SU-DHL-6 (cell line): ENCODE results near the gene GPBP1L1.
A peak's percentile ranks its signal among the peaks of the same experiment; 100 is the strongest.

ENCODE experiments used
- H2AFZ ChIP-seq: fragments of 200-600 bp; sonication (generic); 2 replicates; pipeline ENCODE4 v1.6.1; 2014; ENCODE audit warnings: low read depth, mild to moderate bottlenecking, moderate library complexity, mixed read lengths, antibody characterized with exemption, low read length; ENCODE audit not compliant: severe bottlenecking
- H3F3A ChIP-seq: fragments of 200-600 bp; shearing (Covaris generic); 2 replicates; pipeline ENCODE4 v1.6.0; 2016; ENCODE audit warnings: antibody characterized with exemption, mild to moderate bottlenecking; ENCODE audit not compliant: insufficient read depth
- H3K27ac ChIP-seq: fragments of 200-600 bp; sonication (generic); 2 replicates; pipeline ENCODE4 v1.5.1; 2016; ENCODE audit warnings: low read depth, mild to moderate bottlenecking, low read length, moderate library complexity, mixed read lengths
- H3K27me3 ChIP-seq: fragments of 200-600 bp; sonication (generic), shearing (Covaris generic); 2 replicates; pipeline ENCODE4 v1.6.0; 2014; ENCODE audit warnings: mild to moderate bottlenecking, low read length
- H3K36me3 ChIP-seq: fragments of 200-600 bp; sonication (generic); 2 replicates; pipeline ENCODE4 v1.6.1; 2014; ENCODE audit warnings: mild to moderate bottlenecking, low read length, mixed read lengths
- H3K4me2 ChIP-seq: fragments of 300-600, 200-600 bp; shearing (Covaris generic), sonication (generic); 2 replicates; pipeline ENCODE4 v1.6.0; 2014; ENCODE audit warnings: low read length, low read depth, mild to moderate bottlenecking; ENCODE audit not compliant: poor library complexity, severe bottlenecking
- H3K4me3 ChIP-seq: fragments of 200-600 bp; sonication (generic); 2 replicates; pipeline ENCODE4 v1.5.1; 2014; ENCODE audit warnings: antibody characterized with exemption, low read length, mild to moderate bottlenecking, mixed read lengths; ENCODE audit not compliant: insufficient read depth, poor library complexity, severe bottlenecking
- H3K79me2 ChIP-seq: fragments of 200-600 bp; sonication (generic); 2 replicates; pipeline ENCODE4 v1.6.1; 2014; ENCODE audit warnings: mild to moderate bottlenecking, low read length, moderate library complexity; ENCODE audit not compliant: insufficient read depth
- H3K9ac ChIP-seq: fragments of 200-600 bp; sonication (generic); 2 replicates; pipeline ENCODE4 v1.7.0; 2014; ENCODE audit warnings: mild to moderate bottlenecking, low read length
- H3K9me2 ChIP-seq: fragments of 200-600 bp; sonication (generic); replicated peaks from 2 replicates; pipeline ENCODE4 v1.6.1; 2014; ENCODE audit warnings: low read length; ENCODE audit not compliant: insufficient read depth
- H3K9me3 ChIP-seq: fragments of 200-600 bp; sonication (generic); 2 replicates; pipeline ENCODE4 v1.6.1; 2014; ENCODE audit warnings: low read length, mixed read lengths; ENCODE audit not compliant: insufficient read depth
- H4K20me1 ChIP-seq: fragments of 200-600 bp; sonication (generic); 2 replicates; pipeline ENCODE4 v1.6.1; 2014; ENCODE audit warnings: low read depth, mild to moderate bottlenecking, antibody characterized with exemption, low read length, moderate library complexity, mixed read lengths
- EZH2phosphoT487 ChIP-seq: fragments of 200-600 bp; sonication (generic), shearing (Covaris generic); conservative IDR thresholded peaks from 2 replicates; pipeline ENCODE4 v1.6.1; 2018; ENCODE audit warnings: mild to moderate bottlenecking, antibody characterized with exemption, low read length, moderate library complexity, mixed read lengths
- TF ChIP-seq, protein P1 (sequence below): fragments of 200-600 bp; sonication (generic); IDR thresholded peaks from one replicate; pipeline ENCODE4 v1.5.1; 2017; ENCODE audit warnings: antibody characterized with exemption, mild to moderate bottlenecking, low read length, moderate library complexity; ENCODE audit not compliant: insufficient read depth, poor library complexity, severe bottlenecking

The GPBP1L1 gene

DNA sequence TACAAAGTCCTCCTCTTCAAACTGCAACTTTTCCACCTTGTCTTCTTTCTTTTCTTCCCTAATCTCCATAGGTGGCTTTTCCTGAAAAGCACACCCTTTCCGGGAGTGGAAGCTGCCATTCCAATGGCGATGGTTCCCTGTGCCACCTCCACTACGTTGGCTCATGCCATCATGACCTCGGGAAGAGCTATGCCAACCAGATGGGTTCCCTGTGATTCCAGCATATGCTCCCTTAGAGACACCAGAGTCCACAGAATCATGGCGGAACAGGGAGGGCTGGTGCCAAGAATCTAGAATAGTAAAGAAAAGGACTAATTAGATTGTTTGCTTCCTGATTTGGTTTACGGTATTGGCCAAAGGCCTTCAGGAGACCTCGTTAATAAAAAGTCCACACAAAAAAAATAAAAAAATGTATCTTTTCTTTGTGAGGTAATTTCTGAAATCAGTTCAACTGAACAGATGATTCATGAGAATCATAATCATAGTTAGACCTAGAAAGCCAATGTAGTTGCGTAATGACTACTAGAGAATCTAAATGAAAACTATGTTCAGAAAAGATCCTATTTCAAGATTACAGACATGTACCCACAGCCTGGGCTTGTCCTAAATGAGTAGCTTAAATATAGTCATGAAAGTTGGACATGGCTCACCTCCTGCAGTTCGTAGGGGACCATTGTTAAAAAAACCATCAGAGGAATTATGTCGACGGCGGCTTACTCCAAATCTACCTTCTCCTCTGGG lies 31.6 kb downstream of the GPBP1L1 start:
- TF ChIP-seq EZH2phosphoT487: no peak
- TF ChIP-seq, protein P1, sequence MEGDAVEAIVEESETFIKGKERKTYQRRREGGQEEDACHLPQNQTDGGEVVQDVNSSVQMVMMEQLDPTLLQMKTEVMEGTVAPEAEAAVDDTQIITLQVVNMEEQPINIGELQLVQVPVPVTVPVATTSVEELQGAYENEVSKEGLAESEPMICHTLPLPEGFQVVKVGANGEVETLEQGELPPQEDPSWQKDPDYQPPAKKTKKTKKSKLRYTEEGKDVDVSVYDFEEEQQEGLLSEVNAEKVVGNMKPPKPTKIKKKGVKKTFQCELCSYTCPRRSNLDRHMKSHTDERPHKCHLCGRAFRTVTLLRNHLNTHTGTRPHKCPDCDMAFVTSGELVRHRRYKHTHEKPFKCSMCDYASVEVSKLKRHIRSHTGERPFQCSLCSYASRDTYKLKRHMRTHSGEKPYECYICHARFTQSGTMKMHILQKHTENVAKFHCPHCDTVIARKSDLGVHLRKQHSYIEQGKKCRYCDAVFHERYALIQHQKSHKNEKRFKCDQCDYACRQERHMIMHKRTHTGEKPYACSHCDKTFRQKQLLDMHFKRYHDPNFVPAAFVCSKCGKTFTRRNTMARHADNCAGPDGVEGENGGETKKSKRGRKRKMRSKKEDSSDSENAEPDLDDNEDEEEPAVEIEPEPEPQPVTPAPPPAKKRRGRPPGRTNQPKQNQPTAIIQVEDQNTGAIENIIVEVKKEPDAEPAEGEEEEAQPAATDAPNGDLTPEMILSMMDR: no peak
- H3K9me2 ChIP-seq: no peaks in the 10 kb centered on the region
- no peaks in the 10 kb centered on the region; the same call in 1 of the 2 replicates for H3F3A ChIP-seq
- H4K20me1 ChIP-seq: no peaks in the 10 kb centered on the region
- H3K36me3 ChIP-seq: peaks cover 68% of the 10 kb centered on the region
- H3K27me3 ChIP-seq: no peaks in the 10 kb centered on the region
- H3K9ac ChIP-seq: no peak overlapping the region
- no peak overlapping the region for H3K4me3 ChIP-seq
- no peak overlapping the region for H2AFZ ChIP-seq
- no peak overlapping the region for H3K27ac ChIP-seq
- H3K4me2 ChIP-seq: no peak overlapping the region
- H3K79me2 ChIP-seq: peaks cover 37% of the 10 kb centered on the region
- H3K9me3 ChIP-seq: no peaks in the 10 kb centered on the region

DNA sequence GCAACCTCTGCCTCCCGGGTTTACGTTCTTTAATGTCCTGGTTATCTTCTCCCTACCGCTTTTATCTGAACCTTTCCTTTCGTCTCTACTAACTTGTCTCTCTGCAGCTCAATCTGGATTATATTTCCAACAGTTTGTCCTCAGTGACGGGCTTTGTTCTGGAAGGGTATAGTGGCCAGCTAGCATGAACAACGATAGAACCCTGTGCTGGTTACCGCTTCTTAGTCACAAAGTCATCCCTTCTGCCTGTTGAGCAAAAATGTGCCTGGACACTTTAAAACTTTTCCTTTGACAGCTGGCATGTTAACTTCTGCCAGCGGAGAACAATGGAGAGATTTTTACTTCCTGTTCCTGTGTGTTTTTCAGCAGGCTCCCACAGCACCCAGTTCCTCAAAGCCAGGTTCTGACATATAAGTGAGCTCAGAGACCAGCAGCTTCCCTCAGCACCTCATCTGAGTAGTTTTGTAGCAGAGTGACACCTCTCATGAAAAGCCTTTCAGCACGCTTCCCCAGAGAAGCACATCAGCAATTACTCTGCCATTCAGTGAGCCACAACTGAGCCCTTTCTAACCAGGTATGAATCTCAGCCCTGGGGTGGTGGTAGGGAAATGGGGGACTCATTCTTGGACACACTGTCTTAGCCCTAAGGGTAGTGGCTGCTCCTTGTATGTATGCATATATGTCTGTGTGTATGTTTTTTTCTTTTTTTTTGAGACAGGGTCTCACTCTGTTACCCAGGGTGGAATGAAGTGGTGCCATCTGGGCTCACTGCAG lies 38.9 kb downstream of the GPBP1L1 start:
- Histone ChIP-seq H3K36me3 (peaks cover 27% of the 10 kb centered on the region), H3K79me2 (peaks cover 51% of the 10 kb centered on the region)

DNA sequence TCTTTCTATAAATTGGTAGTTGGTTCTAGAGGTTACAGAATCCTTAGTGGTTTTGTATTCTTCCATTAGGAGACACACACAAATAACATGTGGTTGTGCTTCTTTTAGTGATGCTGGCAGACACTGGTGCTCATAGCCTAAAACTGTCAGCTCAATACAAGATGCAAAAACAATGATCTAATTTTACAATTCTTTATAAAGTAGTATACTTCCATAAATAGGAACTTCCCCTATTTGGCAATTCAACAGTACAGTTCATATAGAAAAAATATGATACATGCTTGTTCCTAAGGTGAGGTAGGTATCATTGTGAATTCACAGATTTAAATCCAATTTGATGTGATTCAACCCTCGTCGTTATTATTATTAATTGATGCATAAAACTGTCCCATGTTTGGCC lies 41.7 kb downstream of the GPBP1L1 start:
- Histone ChIP-seq H3K9ac (no peak overlapping the region), H3K27ac (peak overlapping the region; percentile 68), H3K4me2 (peak overlapping the region; percentile 34), H3K27me3 (no peaks in the 10 kb centered on the region), H3K9me2 (no peaks in the 10 kb centered on the region), H3K79me2 (peaks cover 32% of the 10 kb centered on the region), H3K9me3 (no peaks in the 10 kb centered on the region), H3K4me3 (no peak overlapping the region), H3F3A (peaks cover 16% of the 10 kb centered on the region), H4K20me1 (peaks cover 5% of the 10 kb centered on the region; the same call in 1 of the 2 replicates), H2AFZ (no peak overlapping the region), H3K36me3 (peaks cover 21% of the 10 kb centered on the region)
- TF ChIP-seq, protein P1: no peak
- no peak for TF ChIP-seq EZH2phosphoT487

More for the DNA sequence above, 38.9 kb downstream of the GPBP1L1 start:
- no peaks in the 10 kb centered on the region for H3K27me3 ChIP-seq
- H2AFZ ChIP-seq: no peak overlapping the region
- no peaks in the 10 kb centered on the region for H3K9me2 ChIP-seq
- H3K4me3 ChIP-seq: no peak overlapping the region
- H3K27ac ChIP-seq: no peak overlapping the region
- H3F3A ChIP-seq: peaks cover 16% of the 10 kb centered on the region
- no peaks in the 10 kb centered on the region for H3K9me3 ChIP-seq
- TF ChIP-seq EZH2phosphoT487: no peak
- TF ChIP-seq, protein P1: no peak
- no peak overlapping the region for H3K4me2 ChIP-seq
- H4K20me1 ChIP-seq: peaks cover 5% of the 10 kb centered on the region; the same call in 1 of the 2 replicates
- no peak overlapping the region for H3K9ac ChIP-seq
